Gastroesophageal sphincter (tissue), 3 donors: ENCODE results near the gene PRR18.

Experiments
- CTCF ChIP-seq, 4 experiments: fragments of 200-600 bp in 2 of 4; fragments of 450-650 bp in 2 of 4; sonication (generic) in 1 of 4; IDR thresholded peaks; one replicate each; pipeline ENCODE4 v1.5.1; 2017 to 2019; ENCODE audit warnings: antibody characterized with exemption in 4 of 4, mild to moderate bottlenecking in 2 of 4, moderate library complexity in 2 of 4
- POLR2A ChIP-seq, 2 donors: fragments of 450-650 bp; IDR thresholded peaks; one replicate each; pipeline ENCODE4 v1.6.1; 2017; ENCODE audit warnings: antibody characterized with exemption in 2 of 2, mild to moderate bottlenecking in 2 of 2, moderate library complexity in 1 of 2

GRCh38 chr6:166274739-166275370 is 33.3 kb downstream of the PRR18 start:
- no peak for TF ChIP-seq POLR2A (IDR thresholded peaks at IDR 0.05)
- no peak for TF ChIP-seq CTCF (IDR thresholded peaks at IDR 0.05)
